Measurements from ENCODE around the gene GABRG3.

The GABRG3 gene

GRCh38 chr15:27481768-27482167, 510.8 kb downstream of the GABRG3 start:
- no peak for DNase-seq

- DNase-seq, result no peak
Observed at GRCh38 chr15:27482287-27482686, 511.3 kb downstream of the GABRG3 start.

DNA sequence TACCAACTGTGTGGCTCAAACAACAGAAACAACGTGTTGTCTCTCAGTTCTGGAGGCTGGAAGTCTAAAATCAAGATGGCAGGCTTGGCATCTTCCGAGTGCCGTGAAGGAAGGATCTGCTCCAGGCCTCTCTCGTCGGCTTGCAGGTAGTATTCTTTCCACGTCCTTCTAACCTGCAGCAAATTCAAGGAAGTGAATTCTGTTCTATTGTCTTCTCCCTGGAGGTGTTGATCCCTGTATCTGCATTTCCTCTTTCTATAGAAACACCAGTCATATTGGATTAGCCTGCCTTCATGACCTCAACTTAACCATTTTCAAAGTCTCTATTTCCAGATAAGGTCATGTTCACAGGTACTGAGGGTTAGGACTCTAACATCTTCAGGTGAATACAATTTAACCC, 512.1 kb downstream of the GABRG3 start:
- DNase-seq, result no peak

DNA sequence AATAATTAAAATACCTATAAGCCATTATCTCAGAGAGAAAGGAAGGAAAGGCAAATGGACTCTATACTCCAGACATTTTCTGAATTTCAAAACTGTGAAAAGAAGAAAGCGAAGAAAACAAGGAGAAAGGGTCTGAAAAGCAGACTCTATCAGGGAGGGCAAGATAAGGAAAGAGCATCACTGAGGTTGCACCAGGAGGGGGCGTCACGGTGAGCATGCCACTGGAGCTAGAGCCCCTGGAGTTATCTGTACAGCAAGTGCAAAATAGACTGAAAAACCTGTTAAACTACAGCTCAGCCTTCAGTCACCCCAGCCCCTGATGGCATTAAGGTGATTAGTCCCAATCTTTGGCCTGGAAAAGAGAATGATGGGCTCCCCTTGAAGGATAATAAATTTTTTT, 514.3 kb downstream of the GABRG3 start:
- DNase-seq, result no peak

- no peak for DNase-seq
Observed at GRCh38 chr15:27486051-27486450, 515.1 kb downstream of the GABRG3 start.

DNA sequence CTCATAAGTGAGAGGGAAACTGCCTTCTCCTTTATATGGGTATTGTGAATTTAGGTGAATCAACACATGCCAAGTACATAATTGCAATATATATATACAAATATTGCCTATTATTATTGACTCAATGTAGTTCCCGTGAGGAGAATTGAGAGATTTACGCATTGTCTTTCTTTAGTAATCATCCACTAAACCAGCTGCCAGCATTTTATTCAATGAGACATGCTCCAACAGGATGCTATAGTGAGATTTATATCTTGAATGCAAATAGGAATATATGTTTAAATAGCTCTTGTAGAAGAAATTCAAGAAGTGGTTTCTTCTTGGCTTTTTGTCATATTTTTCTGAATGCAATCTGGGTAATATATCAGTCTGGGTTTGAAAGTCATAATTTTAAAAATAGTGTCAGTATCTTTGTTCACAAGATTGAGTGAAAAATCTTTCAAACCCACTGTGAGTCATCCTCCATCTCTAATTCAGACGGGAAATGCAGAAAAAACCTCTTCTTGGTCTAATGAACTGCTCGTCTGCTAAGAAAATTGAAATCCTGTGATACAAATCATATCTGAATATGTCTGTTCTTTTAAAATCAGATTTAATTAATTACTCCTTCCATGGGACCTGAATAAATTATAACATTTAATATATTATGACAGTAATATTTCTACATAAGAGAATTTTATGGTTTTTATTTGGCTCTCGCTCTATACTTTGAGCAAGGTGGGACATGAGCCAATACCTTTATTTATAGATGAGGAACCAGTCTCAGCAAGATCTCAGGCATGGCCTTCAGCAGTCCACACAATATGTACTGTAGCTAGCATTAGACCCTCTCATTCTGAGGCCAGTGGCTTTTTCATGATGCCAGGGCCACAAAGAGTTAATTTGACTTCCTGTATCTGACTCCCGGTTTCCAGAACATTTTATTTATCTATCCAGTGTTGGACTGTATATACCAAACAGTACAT, 516.0 kb downstream of the GABRG3 start:
- no peak for DNase-seq

DNA sequence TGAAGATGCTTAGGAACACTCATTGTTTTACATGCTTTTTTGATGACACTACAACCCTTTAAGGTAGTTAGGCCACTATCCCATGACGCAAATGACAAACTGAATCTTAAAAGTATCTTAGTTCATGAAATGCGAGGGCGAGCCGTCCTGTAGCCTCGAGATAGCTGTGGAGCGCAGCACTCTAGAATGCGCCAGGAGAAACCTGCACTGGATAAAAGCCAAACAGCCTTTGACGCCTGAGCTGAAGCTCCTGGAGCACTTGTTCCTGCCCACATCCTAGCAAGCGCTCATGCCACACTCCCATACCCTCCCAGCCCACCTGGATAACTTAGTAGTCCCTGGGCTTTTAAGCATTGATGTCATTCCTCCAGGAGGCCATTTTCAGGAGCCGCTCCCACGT, 516.9 kb downstream of the GABRG3 start:
- DNase-seq, result no peak

GRCh38 chr15:27490867-27491595, 520.0 kb downstream of the GABRG3 start:
- no peak for DNase-seq

DNA sequence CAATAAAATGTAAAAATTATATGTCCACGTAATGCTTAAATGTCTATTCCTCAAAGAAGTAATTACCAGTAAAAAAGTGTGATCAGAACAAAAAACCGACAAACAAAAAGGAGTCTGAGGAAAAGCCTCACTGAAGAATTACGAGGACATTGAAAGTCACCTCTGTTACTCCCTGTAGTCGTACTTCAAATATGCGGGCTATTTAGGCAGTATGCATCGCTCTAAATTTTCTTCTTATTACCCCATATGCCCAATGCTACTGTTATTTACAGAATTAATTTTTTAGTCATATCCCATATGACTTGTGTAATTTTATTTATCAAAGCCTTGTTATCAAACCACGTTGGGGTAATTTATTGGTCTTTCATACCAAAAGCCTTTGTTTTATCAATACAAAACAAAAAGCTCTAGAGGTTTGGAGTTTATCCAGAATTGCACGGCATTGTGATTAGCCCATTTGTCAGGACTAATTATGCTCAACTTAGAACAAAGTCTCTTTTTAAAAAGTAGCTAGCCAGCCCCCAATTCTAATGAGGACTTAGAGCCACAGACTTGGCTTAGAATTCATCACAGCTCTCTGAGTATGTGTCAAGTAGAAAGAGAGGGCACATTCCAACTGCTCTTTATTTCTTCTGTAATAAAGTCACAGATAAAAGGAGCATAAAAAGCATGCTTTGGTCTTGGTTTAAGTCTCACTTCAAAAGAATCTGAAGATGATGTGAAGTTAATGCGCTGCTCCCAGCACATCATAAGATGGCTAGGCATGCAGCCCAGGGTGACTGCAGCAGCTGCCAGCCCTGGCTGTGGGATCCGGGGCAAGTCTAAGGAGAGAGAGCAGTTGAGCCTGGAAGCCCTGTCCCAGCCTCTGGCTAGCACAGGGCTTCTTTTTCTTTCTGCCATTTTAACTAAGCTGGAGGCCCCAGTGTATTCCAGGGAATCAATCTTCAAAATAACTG, 521.0 kb downstream of the GABRG3 start:
- DNase-seq, result no peak

- DNase-seq, result no peak
Observed at GRCh38 chr15:27495963-27496459, 525.0 kb downstream of the GABRG3 start.

- DNase-seq, result no peak
Observed at GRCh38 chr15:27498700-27499099, 527.7 kb downstream of the GABRG3 start.

GRCh38 chr15:27499191-27499590, 528.2 kb downstream of the GABRG3 start:
- no peak for DNase-seq

GRCh38 chr15:27499719-27500118, 528.7 kb downstream of the GABRG3 start:
- no peak for DNase-seq

- DNase-seq, result no peak
Observed at GRCh38 chr15:27500206-27500605, 529.2 kb downstream of the GABRG3 start.

DNA sequence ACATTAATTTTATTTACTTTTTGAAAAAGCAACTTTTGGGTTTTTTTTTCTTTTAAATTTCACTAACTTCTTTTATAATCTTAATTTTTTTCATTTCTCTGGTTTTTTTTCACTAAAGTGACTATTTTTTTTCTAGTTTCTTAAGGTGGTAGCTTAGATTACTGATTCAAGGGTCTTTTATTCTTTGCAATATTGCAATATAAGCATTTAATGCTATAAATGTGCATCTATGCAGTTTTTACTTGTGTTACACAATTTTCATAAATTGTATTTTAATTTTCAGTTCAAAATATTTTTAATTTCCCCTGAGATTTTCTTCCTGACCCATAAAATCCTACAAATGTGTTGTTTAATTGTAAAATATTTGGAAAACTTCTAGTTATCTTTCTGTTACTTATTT, 535.8 kb downstream of the GABRG3 start:
- no peak for DNase-seq

DNA sequence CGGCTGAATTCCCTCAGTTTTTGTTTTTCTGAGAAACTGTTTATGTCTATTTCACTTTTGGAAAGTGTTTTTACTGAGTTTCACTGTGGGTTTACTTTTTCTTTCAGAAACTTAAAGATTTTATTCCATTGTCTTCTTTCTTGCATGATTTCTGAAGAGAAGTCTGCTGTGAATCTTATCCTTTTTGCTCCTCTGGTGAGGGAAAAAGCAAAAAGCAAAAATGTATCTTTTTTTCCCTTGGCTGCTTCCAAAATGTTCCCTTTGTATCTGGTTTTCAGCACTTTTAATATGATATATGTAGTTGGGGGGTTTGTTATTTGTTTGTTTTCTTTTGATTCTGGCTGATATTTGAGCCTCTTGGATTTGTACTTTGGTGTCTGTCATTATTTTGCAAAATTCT, 538.0 kb downstream of the GABRG3 start:
- no peak for DNase-seq

- no peak for DNase-seq
Observed at GRCh38 chr15:27512281-27513001, 541.5 kb downstream of the GABRG3 start.

GRCh38 chr15:27514526-27514925, 543.5 kb downstream of the GABRG3 start:
- DNase-seq, result no peak

DNA sequence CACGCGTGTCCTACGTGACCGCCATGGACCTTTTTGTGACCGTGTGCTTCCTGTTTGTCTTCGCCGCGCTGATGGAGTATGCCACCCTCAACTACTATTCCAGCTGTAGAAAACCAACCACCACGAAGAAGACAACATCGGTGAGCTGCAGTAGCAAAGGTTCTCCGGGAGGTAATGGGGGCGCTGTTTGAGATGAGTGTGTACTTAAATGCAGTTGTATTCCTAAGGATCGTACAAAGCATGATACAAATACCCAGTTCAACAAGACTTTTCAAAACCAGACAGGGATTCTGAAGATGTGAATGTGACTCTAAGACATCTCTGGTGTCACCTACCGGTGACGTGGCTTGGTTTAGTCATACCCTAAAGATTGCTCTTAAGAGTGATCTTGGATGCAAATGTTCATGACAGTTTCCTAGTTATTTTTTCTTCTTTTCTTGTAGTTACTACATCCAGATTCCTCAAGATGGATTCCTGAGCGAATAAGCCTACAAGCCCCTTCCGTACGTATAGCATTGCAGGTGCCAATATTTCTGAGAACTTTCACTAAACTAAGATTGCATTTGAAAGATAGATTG, 556.6 kb downstream of the GABRG3 start:
- DNase-seq, result no peak

GRCh38 chr15:27529399-27529798, 558.4 kb downstream of the GABRG3 start:
- DNase-seq, result no peak

- no peak for DNase-seq
Observed at GRCh38 chr15:27530994-27531393, 560.0 kb downstream of the GABRG3 start.

- no peak for DNase-seq
Observed at GRCh38 chr15:27532358-27532757, 561.4 kb downstream of the GABRG3 start.

Data from MV-4-11 (cell line).